SKM-1 (cell line): ENCODE measurements around the gene LPP.

Source experiments
- DNase-seq: peaks from one replicate; lab custom pipeline; 2025; ENCODE audit not compliant: unreplicated experiment; lab: John Stamatoyannopoulos, UW

The LPP gene

GRCh38 chr3:188296761-188297612 lies 143.0 kb downstream of the LPP start:
- DNase-seq = peak; percentile 73

GRCh38 chr3:188298585-188298984 lies 144.6 kb downstream of the LPP start:
- no peak for DNase-seq

DNA sequence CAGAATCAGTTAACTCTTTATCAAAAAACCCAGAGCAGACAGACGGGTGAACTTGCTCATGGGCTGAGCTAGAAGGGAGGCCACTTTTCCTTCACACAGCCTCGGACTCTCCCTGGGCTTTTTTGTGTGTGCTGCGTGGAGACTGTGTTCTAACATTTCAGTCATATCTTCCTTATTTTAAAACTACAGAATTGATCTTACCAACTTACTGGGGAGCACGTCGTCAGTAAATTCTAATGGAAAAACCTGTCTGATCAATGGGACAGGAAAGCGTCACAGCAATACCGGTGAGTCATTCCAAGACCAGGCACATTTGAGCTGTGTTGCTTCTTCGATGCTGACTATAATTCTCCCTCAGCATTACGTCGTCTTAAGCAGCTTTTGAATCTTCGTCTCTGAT lies 145.1 kb downstream of the LPP start:
- DNase-seq = no peak

- DNase-seq = no peak
Observed at GRCh38 chr3:188299708-188300107, 145.8 kb downstream of the LPP start.

GRCh38 chr3:188301147-188301546 lies 147.2 kb downstream of the LPP start:
- no peak for DNase-seq

- no peak for DNase-seq
Observed at GRCh38 chr3:188303286-188303799, 149.4 kb downstream of the LPP start.

GRCh38 chr3:188303823-188304222 lies 149.9 kb downstream of the LPP start:
- DNase-seq = no peak

- no peak for DNase-seq
Observed at GRCh38 chr3:188304501-188304900, 150.5 kb downstream of the LPP start.

DNA sequence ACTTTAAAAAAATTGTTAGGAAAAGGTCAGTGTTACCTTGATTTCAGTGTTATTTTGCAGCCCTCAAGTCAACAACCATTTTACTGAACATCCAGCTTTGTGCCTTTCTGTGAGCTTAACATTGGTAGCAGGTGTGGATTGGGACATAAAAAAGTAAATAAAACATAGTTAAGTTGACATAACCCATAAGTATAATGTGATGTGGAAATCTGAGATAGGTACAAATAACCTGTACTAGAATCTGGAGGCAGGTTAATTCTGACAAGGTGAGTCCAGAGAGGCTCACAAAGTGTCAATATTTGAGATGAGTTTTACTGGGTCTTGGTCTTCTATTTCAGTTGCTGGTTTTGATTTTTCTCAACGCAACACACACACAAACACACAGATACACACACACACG lies 151.3 kb downstream of the LPP start:
- DNase-seq = no peak

DNA sequence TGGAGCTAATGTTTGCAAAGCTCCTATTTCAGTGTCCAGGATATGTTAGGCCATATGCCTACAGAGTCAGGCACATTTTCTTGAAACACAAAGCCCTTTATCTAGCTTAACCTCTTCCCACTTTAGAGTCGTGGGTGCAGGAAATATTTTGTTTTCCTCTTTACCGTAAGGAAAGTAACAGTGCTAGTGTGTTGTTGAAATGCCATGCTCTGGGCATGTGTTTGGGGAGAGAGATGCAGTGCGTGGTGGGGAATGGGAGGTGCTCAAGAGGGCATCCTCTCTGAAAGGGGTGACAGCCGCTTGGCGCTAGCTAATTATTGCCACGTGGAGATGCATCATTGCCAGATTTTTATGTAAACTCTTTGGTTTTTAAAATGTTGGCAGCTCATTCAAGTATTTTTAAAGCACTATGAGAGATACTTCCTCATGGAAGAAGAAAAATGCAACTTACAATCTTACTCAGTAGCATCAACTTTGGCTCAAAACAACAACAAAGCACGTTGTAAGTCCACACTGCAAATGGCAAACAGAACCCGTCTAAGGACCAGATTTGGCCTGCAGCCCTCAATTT lies 152.6 kb downstream of the LPP start:
- DNase-seq = no peak

DNA sequence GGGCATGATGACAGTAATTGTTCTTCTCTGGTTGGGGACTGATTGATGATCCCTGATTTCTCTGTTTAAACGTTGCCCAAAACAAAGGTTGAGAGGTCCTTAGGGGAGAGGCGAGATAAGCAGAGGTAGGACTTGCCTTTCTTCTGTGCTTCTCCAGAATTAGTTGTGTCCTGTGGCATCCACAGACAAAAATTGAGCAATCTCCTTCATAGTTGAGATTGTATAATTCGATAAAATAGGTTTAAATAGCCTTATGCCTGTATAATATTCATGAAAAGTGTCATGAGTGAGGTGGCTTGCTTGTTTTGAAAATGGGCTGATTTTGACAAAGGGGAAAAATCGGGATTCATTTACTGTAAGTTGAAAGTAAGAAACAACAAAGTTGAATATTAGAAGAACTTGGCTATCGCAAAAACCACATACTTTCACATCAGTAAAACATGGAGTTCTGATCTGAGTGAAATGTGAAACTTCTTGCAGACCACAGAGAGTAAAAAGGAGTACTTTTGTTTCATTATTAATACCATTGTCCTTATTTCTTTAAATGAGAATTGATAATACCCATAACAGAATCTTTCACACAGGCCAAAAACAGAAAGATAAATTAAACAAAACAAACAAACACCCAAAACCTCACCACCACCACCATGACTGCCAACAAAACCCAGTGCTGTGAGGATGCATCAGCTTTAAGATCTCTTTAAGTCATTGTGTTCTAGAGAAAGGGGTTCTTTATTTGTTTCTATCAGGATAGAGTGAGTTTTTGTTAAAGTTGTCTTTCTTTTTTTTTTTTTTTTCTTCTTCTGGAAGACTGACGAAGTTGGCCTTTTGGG lies 155.7 kb downstream of the LPP start:
- DNase-seq = no peak

GRCh38 chr3:188310270-188310710 lies 156.3 kb downstream of the LPP start:
- no peak for DNase-seq

DNA sequence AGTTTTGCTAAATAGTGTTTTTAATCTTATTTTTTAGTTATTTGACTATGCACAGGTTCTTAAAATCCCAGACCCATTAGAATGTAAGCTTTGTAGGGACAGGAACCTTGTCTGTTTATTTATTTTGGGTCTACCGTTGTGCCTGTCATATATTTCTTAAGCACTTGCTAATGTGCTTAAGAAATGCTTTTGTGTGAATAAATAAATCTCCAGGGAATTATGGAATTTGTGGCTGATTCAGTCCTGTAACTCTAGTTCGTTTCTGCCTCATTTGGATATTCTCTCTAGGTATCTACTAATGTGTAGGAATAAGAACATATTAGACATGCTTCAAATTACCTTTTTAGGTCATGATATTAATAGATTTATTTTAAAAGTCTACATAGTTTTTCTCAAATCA lies 161.6 kb downstream of the LPP start:
- DNase-seq = no peak

GRCh38 chr3:188316021-188316722 lies 162.2 kb downstream of the LPP start:
- DNase-seq = no peak

DNA sequence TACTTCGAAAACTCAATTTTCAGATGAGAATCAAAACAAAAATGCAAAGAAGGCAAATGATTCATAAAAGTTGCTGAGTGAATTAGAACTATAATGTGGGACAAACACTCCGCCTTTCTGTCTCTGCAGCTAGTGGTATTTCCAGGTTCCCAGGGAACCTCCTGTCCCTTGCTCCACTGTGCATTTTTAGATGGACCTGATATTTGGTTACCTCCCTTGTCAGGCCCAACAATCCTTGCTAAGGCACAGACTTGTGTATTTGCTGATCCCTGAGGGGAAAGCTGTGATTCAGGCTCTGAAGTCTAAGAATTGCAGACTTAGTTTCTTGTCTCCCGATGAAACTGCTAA lies 162.7 kb downstream of the LPP start:
- no peak for DNase-seq

GRCh38 chr3:188319569-188319968 lies 165.6 kb downstream of the LPP start:
- DNase-seq = no peak

DNA sequence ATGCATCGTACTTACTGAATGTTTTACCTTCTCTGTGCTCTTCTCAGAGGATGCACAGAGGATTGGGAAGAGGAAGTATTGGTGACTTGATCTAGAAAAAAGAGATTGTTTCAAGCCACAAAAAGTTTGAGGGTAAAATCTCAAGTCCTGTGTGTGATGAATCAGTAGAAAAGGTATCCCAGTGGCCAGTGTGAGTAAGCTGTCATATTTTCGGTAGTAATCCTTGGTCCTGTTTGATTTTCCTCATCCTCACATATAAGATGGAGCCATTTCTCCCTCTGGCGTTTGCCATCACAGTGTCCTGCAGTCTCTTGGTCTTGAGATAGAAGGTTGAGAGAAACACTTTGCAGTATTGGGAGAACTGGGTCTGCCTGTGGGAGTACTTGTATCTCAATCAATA lies 166.8 kb downstream of the LPP start:
- no peak for DNase-seq

DNA sequence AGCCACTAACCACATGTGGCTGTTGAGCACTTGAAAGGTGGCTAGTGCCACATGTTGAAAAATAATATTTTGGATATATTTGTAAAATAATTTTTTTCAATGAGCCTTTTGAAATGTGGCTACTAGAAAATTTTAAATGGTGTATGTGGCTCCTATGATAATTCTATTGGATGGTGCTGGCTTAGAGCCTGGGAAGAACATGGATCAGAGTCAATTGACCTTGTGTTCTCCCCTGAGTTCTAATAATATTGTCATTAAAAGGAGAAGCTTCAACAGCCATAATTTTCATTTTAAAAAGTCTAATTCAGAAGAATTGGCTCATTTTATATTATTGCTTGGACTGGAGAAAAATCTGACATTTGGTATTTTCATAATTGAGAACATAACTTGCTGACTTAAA lies 167.3 kb downstream of the LPP start:
- DNase-seq = no peak

DNA sequence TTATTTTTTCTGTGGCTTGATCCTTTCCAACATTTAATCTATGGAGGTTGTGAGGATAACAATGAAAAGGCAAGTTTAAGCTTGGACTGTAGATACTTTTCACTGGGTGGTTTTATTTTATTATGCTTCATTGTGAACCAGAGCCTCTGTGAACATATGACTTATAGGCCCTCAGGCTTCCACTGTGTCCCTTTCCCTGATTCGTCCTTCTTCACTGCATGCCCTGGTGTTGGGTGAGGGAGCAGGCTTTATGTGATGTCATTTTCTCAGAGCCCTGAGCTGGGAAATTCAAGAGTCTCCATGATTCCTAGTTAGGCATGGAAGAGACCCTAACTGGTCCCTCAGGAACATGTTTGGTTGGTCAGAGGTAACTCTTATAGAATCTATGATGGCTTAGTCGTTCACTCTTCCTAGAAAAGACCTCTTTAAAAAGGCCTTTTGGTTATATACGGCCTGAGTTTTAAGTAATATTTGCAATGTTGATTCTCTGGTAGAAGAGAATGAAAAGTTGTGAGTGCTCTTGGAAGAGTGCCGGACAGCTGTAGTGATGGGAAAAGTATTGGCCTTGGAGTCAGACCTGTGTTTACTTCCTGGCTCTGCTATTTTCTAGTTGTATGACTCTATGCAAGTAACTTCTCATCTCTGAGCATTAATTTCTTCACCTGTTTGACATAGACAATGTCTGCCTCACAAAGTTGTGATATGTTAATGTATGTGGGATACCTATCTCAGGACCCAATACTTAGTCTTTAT lies 168.4 kb downstream of the LPP start:
- no peak for DNase-seq

- no peak for DNase-seq
Observed at GRCh38 chr3:188323067-188323842, 169.3 kb downstream of the LPP start.
